Left lung (tissue), 10 donors: Measurements from ENCODE around the gene TPK1. TPM values are rescaled to one million over a fixed set of nuclear protein-coding genes. Genes with fewer than 3 reads are reported as not detected.

ENCODE experiments used
- ATAC-seq: fragments of 200-7000 bp; cut with Tn5 transposase; one replicate; pipeline ENCODE4 v1.9.1; 2020; ENCODE audit warnings: moderate library complexity
- DNase-seq, 4 donors: peaks; one replicate each; pipeline ENCODE4 v3.0.0-alpha.2; 2013 to 2020
- H3K27ac ChIP-seq, 2 donors: fragments of 200-600 bp; sonication (generic) in 1 of 2; one replicate each; pipeline versions ENCODE4 v1.5.0 to v1.8.0; 2020 to 2021
- H3K27me3 ChIP-seq, 2 donors: fragments of 200-600 bp; sonication (generic) in 1 of 2; one replicate each; pipeline versions ENCODE4 v1.5.0 to v1.8.0; 2020 to 2021
- H3K36me3 ChIP-seq, 2 donors: fragments of 200-600 bp; sonication (generic) in 1 of 2; one replicate each; pipeline versions ENCODE4 v1.5.0 to v1.8.0; 2020 to 2021
- H3K4me1 ChIP-seq, 2 donors: fragments of 200-600 bp; one replicate each; pipeline ENCODE4 v1.8.0; 2021
- H3K4me3 ChIP-seq, 2 donors: fragments of 200-600 bp; sonication (generic) in 1 of 2; one replicate each; pipeline versions ENCODE4 v1.5.0 to v1.8.0; 2020 to 2021; ENCODE audit warnings: mild to moderate bottlenecking in 1 of 2
- H3K9me3 ChIP-seq, 2 donors: fragments of 200-600 bp; sonication (generic) in 1 of 2; one replicate each; pipeline versions ENCODE4 v1.5.0 to v1.8.0; 2020 to 2021
- CTCF ChIP-seq, 2 donors: fragments of 200-600 bp; sonication (generic) in 1 of 2; IDR thresholded peaks; one replicate each; pipeline versions ENCODE4 v1.5.0 to v1.8.0; 2021; ENCODE audit warnings: antibody characterized with exemption in 2 of 2
- intact Hi-C, 2 donors: fragments of 100-400 bp; cut with DNase I; formaldehyde crosslinking; loops; one replicate each; pipeline versions ENCODE4 v1.11.2 to v1.14.2; 2022
- polyA plus RNA-seq, 6 donors: library from polyadenylated mRNA; unstranded; fragments of 120-200 nt; gene quantifications; one replicate each; pipeline ENCODE4 v1.2.1, GENCODE V29; 2013; ENCODE audit not compliant: insufficient read length in 6 of 6
- total RNA-seq, 2 donors: library from RNA; stranded (reverse); fragmentation: NEBNext Ultra II Directional; extraction: Animal tissue kit (Norgen Biotek cat#: 25700); gene quantifications; one replicate each; pipeline ENCODE4 v1.2.1, GENCODE V29; 2021
- donor health status: DM: no; HTN: yes; CAD: no.
- donor health status: DM: no; HTN: no; CAD: no.

The TPK1 gene
- total and polyA plus RNA-seq, 8 donors = 4.1 to 15.5 (median 4.8) TPM

GRCh38 chr7:144407266-144407931, 428.5 kb downstream of the TPK1 start:
- Histone ChIP-seq H3K4me3 (no peak overlapping the region), H3K4me1 (no peaks in the 10 kb centered on the region), H3K27me3 (peaks cover 0 to 15% of the 10 kb centered on the region in 2 donors), H3K27ac (no peak overlapping the region), H3K36me3 (no peaks in the 10 kb centered on the region), H3K9me3 (no peaks in the 10 kb centered on the region)
- DNase-seq (no peak), ATAC-seq (no peak)
- TF ChIP-seq CTCF (IDR thresholded peaks at IDR 0.05) = no peak
- intact Hi-C loops = no loop called here

GRCh38 chr7:144404946-144405345, 430.9 kb downstream of the TPK1 start:
- H3K4me1 ChIP-seq = no peaks in the 10 kb centered on the region
- H3K9me3 ChIP-seq = no peaks in the 10 kb centered on the region
- TF ChIP-seq CTCF (IDR thresholded peaks at IDR 0.05) = no peak
- no peak for DNase-seq
- no peaks in the 10 kb centered on the region for H3K27me3 ChIP-seq
- no peaks in the 10 kb centered on the region for H3K36me3 ChIP-seq
- H3K4me3 ChIP-seq = no peak overlapping the region
- no peak for ATAC-seq
- intact Hi-C loops = no loop called here
- H3K27ac ChIP-seq = no peak overlapping the region

GRCh38 chr7:144403649-144404061, 432.2 kb downstream of the TPK1 start, which contains the start of gene NOBOX:
TSS of gene NOBOX (minus strand) at chr7:144403693.
- no peaks in the 10 kb centered on the region for H3K27me3 ChIP-seq
- DNase-seq = no peak

GRCh38 chr7:144403102-144403501, 432.8 kb downstream of the TPK1 start:
- no peaks in the 10 kb centered on the region for H3K4me1 ChIP-seq
- DNase-seq (no peak), ATAC-seq (no peak)
- H3K27ac ChIP-seq = no peak overlapping the region
- H3K36me3 ChIP-seq = no peaks in the 10 kb centered on the region
- TF ChIP-seq CTCF (IDR thresholded peaks at IDR 0.05) = no peak
- H3K9me3 ChIP-seq = no peaks in the 10 kb centered on the region
- H3K4me3 ChIP-seq = no peak overlapping the region
- H3K27me3 ChIP-seq = no peaks in the 10 kb centered on the region
- intact Hi-C loops = no loop called here

More at GRCh38 chr7:144403649-144404061, 432.2 kb downstream of the TPK1 start, which contains the start of gene NOBOX:
- no peak within 1 kb of the TSS for H3K27ac ChIP-seq
- no peaks in the 10 kb centered on the region for H3K36me3 ChIP-seq
- no peaks in the 10 kb centered on the region for H3K9me3 ChIP-seq
- intact Hi-C loops = no loop called here
- H3K4me1 ChIP-seq = no peaks in the 10 kb centered on the region
- no peak within 1 kb of the TSS for H3K4me3 ChIP-seq
- TF ChIP-seq CTCF (IDR thresholded peaks at IDR 0.05) = no peak
- no peak for ATAC-seq
